ENCODE results near the gene MRPL20. TPM values are rescaled to one million over a fixed set of nuclear protein-coding genes. Genes with fewer than 3 reads are reported as not detected.

The MRPL20 gene
- total and polyA plus RNA-seq, 3 experiments from 2014 or later: 198 to 208 (median 206) TPM

DNA sequence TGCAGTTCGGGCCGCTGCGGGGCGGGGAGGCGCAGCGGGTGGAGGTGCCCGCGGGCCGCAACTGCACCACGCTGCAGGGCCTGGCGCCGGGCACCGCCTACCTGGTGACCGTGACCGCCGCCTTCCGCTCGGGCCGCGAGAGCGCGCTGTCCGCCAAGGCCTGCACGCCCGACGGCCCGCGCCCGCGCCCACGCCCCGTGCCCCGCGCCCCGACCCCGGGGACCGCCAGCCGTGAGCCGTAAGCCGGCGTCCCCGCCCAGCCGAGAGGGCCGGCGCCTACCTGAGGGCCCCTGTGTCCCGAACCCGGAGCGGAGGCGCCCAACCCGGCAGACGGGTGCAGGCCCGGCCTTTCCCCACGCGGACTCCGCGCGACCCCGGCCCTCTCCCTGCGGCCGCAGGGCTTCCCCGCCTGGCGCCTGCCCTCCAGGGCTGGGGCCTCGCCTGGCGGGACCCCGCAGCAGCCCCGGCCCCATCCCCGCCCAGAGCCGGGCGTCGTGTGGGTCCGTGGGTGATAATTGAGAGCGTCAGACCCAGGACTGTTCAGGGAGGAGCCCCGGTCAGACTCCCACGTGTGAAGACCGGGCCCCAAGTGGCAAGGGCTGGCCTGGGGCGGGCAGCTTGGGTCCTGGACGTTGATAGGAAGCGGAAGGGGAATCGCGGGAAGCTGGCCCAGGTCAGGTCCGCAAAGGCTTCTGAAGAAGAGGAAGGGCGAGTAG is 32.6 kb upstream of the MRPL20 start:
- H3K9me3 ChIP-seq (ENCODE audit: low read length): no peaks in the 10 kb centered on the region
- H3K4me1 Mint-ChIP-seq: peaks cover 0 to 11% (median 0%) of the 10 kb centered on the region in 3 donors

DNA sequence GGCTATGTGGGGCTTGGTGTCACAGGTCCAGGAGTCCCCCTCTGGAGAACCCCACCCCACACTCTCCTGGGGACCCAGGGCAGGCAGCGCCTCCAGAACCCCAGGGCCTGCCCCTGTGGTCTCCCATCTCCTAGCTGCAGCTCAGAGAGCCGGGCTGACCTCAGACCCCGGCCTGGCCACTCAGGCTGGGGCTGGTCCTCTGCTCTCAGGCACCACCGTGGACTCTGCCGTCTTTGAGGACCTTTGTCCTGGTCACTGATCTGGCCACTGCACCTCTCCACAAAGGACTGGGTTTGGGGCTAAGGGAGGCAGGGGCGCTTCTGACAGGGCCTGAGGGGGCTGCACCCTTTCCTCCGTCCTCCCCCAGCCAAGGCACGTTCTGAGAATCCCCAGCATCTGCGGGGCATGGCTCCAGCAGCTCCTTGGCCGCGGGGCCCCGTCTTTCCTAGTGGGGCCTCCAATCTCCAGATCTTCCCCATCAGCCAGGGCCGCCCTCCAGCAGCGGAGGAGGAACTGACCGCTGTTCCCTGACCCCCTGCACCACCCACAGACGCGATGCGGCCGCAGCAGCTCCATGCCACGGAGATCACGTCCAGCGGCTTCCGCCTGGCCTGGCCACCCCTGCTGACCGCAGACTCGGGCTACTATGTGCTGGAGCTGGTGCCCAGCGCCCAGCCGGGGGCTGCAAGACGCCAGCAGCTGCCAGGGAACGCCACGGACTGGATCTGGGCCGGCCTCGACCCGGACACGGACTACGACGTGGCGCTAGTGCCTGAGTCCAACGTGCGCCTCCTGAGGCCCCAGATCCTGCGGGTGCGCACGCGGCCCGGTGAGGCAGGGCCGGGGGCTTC is 31.7 kb upstream of the MRPL20 start:
- Histone ChIP-seq H3K4me1 (ENCODE audit: insufficient read depth, low read length) (peaks cover 14% of the 10 kb centered on the region), H3K27me3 (ENCODE audit: insufficient read depth, low read length, poor library complexity, severe bottlenecking) (peaks cover 33% of the 10 kb centered on the region), H3K4me3 (ENCODE audit: low read length) (no peak overlapping the region), H3K36me3 (ENCODE audit: insufficient read depth, low read length) (no peaks in the 10 kb centered on the region), H3K9me3 (ENCODE audit: low read length) (no peaks in the 10 kb centered on the region), H3K27ac (ENCODE audit: low read depth, low read length) (no peak overlapping the region)
- no peak for DNase-seq
- no peak overlapping the region for H3K4me3 Mint-ChIP-seq
- POLR2A ChIA-PET: no interaction called here
- no peaks in the 10 kb centered on the region for H3K36me3 Mint-ChIP-seq
- CTCF ChIA-PET: no interaction called here
- peaks cover 3 to 19% of the 10 kb centered on the region in 2 donors for H3K27me3 Mint-ChIP-seq
- H3K9me3 Mint-ChIP-seq: no peaks in the 10 kb centered on the region
- H3K27ac Mint-ChIP-seq: no peak overlapping the region
- peaks cover 0 to 11% (median 0%) of the 10 kb centered on the region in 3 donors for H3K4me1 Mint-ChIP-seq

More for the DNA sequence above, 32.6 kb upstream of the MRPL20 start:
- CTCF ChIA-PET: interaction anchor here (1.6 kb wide), 1 partner anchor 68 kb away, joined by 6 read pairs; no protein-coding TSS in a partner anchor
- H3K9me3 Mint-ChIP-seq: no peaks in the 10 kb centered on the region
- POLR2A ChIA-PET: no interaction called here
- no peaks in the 10 kb centered on the region for H3K36me3 Mint-ChIP-seq
- H3K27ac Mint-ChIP-seq: no peak overlapping the region
- H3K4me1 ChIP-seq (ENCODE audit: insufficient read depth, low read length): peaks cover 14% of the 10 kb centered on the region
- no peak overlapping the region for H3K27ac ChIP-seq (ENCODE audit: low read depth, low read length)
- no peaks in the 10 kb centered on the region for H3K36me3 ChIP-seq (ENCODE audit: insufficient read depth, low read length)
- DNase-seq: no peak
- H3K4me3 Mint-ChIP-seq: no peak overlapping the region
- H3K27me3 Mint-ChIP-seq: peaks cover 7 to 19% of the 10 kb centered on the region in 2 donors
- H3K4me3 ChIP-seq (ENCODE audit: low read length): no peak overlapping the region
- H3K27me3 ChIP-seq (ENCODE audit: insufficient read depth, low read length, poor library complexity, severe bottlenecking): peaks cover 31% of the 10 kb centered on the region

DNA sequence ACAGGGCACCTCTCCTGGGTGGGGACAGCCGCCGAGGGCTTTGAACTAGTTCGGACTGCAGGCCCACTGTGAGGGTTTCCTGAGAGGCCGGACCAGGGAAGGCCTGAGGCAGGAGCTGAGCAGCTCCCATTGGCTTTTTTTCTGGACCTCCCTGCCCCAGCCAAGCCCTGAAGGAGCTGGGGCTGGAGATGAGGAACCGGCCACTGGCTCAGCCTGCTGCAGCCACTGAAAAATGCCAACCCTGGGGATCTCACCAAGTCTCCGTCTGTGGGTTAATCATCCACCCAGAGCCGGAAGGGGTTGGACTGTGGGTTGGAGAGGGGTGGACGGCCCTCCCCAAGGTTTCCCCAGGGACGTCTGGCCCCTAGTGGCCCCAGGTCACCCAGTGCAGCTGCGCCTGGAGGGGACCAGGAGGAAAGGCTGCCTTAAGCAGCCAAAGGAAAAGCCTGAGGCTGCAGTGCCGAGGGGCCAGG is 30.8 kb upstream of the MRPL20 start:
- H3K4me1 Mint-ChIP-seq: peaks cover 0 to 11% (median 0%) of the 10 kb centered on the region in 3 donors
- no peaks in the 10 kb centered on the region for H3K36me3 ChIP-seq (ENCODE audit: insufficient read depth, low read length)
- H3K27me3 ChIP-seq (ENCODE audit: insufficient read depth, low read length, poor library complexity, severe bottlenecking): peaks cover 33% of the 10 kb centered on the region
- peaks cover 14% of the 10 kb centered on the region for H3K4me1 ChIP-seq (ENCODE audit: insufficient read depth, low read length)
- no peaks in the 10 kb centered on the region for H3K9me3 ChIP-seq (ENCODE audit: low read length)
- H3K9me3 Mint-ChIP-seq: no peaks in the 10 kb centered on the region
- no peak for DNase-seq
- no peak overlapping the region for H3K27ac Mint-ChIP-seq
- H3K4me3 Mint-ChIP-seq: no peak overlapping the region
- peaks cover 6 to 19% of the 10 kb centered on the region in 2 donors for H3K27me3 Mint-ChIP-seq
- POLR2A ChIA-PET: no interaction called here
- no peak overlapping the region for H3K4me3 ChIP-seq (ENCODE audit: low read length)
- H3K36me3 Mint-ChIP-seq: no peaks in the 10 kb centered on the region
- CTCF ChIA-PET: no interaction called here
- H3K27ac ChIP-seq (ENCODE audit: low read depth, low read length): no peak overlapping the region

DNA sequence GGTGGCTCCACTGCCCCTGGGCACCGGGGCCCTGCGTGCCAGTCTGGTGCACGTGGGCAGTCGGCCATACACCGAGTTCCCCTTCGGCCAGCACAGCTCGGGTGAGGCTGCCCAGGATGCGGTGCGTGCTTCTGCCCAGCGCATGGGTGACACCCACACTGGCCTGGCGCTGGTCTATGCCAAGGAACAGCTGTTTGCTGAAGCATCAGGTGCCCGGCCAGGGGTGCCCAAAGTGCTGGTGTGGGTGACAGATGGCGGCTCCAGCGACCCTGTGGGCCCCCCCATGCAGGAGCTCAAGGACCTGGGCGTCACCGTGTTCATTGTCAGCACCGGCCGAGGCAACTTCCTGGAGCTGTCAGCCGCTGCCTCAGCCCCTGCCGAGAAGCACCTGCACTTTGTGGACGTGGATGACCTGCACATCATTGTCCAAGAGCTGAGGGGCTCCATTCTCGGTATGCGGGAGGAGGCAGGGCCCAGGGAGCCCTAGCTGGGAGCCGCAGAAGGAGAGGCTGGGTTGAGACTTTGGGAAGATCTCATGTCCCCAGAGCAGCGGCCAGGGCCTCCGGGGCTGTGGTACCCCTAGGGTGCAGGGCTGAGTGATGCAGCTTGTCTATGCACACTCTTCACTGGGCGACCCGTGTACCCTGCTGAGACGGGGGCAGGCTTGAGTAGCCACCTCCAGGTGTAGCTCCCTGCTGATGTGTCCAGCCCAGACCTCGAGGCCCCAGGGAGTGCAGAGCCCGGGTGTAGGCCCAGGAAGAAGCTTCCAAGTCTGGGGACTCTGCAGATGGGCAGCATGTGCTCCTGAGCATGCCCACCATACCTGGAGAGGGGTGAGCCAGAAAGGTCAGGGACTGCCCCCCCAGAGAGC is 30.2 kb upstream of the MRPL20 start:
- no peak overlapping the region for H3K4me3 ChIP-seq (ENCODE audit: low read length)
- no peak for DNase-seq
- H3K9me3 Mint-ChIP-seq: no peaks in the 10 kb centered on the region
- H3K4me1 ChIP-seq (ENCODE audit: insufficient read depth, low read length): peaks cover 14% of the 10 kb centered on the region
- no peaks in the 10 kb centered on the region for H3K9me3 ChIP-seq (ENCODE audit: low read length)
- H3K27ac Mint-ChIP-seq: no peak overlapping the region
- no peak overlapping the region for H3K4me3 Mint-ChIP-seq
- peaks cover 0 to 11% (median 0%) of the 10 kb centered on the region in 3 donors for H3K4me1 Mint-ChIP-seq
- CTCF ChIA-PET: no interaction called here
- no peak overlapping the region for H3K27ac ChIP-seq (ENCODE audit: low read depth, low read length)
- H3K27me3 Mint-ChIP-seq: peaks cover 6 to 22% of the 10 kb centered on the region in 2 donors
- POLR2A ChIA-PET: no interaction called here
- peaks cover 33% of the 10 kb centered on the region for H3K27me3 ChIP-seq (ENCODE audit: insufficient read depth, low read length, poor library complexity, severe bottlenecking)
- no peaks in the 10 kb centered on the region for H3K36me3 Mint-ChIP-seq
- no peaks in the 10 kb centered on the region for H3K36me3 ChIP-seq (ENCODE audit: insufficient read depth, low read length)

DNA sequence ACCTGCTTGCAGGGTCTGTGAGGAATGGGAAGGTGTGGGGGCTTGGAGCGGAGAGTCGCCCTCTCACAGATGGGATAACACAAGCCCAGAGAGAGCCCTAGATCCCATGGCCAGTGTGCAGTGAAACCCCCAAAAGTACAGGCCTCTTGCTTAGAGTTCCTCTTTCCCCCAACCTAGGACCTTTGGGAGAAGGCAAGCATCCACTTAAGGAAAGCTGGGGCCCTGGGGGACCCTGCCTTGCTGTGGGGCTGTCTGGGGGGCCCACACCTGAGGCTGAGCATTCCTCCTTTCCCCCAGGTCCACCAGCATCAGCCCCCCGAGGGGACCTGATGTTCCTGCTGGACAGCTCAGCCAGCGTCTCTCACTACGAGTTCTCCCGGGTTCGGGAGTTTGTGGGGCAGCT is 29.5 kb upstream of the MRPL20 start:
- Histone ChIP-seq H3K4me1 (ENCODE audit: insufficient read depth, low read length) (peaks cover 14% of the 10 kb centered on the region), H3K9me3 (ENCODE audit: low read length) (no peaks in the 10 kb centered on the region), H3K27ac (ENCODE audit: low read depth, low read length) (no peak overlapping the region), H3K36me3 (ENCODE audit: insufficient read depth, low read length) (no peaks in the 10 kb centered on the region), H3K27me3 (ENCODE audit: insufficient read depth, low read length, poor library complexity, severe bottlenecking) (peaks cover 33% of the 10 kb centered on the region), H3K4me3 (ENCODE audit: low read length) (no peak overlapping the region)
- no peaks in the 10 kb centered on the region for H3K9me3 Mint-ChIP-seq
- no peak overlapping the region for H3K27ac Mint-ChIP-seq
- peaks cover 0 to 11% (median 0%) of the 10 kb centered on the region in 3 donors for H3K4me1 Mint-ChIP-seq
- H3K4me3 Mint-ChIP-seq: peak overlapping the region in 1 of 7 donors; percentile 18
- H3K27me3 Mint-ChIP-seq: peaks cover 6 to 22% of the 10 kb centered on the region in 2 donors
- ChIA-PET POLR2A (no interaction called here), CTCF (no interaction called here)
- no peaks in the 10 kb centered on the region for H3K36me3 Mint-ChIP-seq
- no peak for DNase-seq

DNA sequence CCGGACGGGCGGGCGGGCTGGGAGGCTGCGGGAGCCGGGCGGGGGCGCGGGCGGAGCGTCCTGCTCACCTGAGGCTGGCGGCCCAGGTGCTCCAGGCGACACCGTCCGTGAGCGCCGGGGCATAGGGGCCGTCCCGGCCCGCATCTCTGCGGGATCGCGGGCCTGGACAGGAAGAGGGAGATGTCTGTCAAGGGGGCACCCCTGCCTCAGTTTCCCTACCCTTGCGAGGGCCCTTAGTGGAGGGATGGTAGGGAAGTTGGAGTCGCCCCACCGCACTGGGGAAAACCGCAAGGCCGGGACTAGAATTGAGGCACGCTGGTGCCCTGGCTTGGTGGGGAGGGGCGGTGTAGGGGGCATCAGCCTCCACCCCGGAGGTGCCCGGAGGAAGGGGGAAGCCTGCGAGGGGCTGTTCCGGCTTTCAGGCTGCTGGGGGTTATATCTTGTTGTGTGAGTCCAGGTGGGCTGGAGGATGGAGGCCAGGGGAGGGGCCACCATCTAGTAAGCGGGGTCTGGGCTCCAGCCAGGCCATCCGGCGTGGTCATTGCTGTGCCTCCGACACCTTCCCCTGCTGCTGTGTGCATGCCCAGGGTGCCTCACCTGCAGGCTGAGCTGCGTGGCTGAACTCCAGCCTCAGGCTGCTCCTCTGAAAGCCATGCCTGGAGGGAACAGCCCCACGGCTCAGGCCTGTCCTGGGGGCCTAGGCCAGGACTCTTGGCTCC is 29.0 kb upstream of the MRPL20 start:
- H3K4me3 ChIP-seq (ENCODE audit: low read length): no peak overlapping the region
- no peaks in the 10 kb centered on the region for H3K36me3 Mint-ChIP-seq
- no peak for DNase-seq
- H3K27ac ChIP-seq (ENCODE audit: low read depth, low read length): no peak overlapping the region
- H3K4me1 Mint-ChIP-seq: peaks cover 0 to 11% (median 0%) of the 10 kb centered on the region in 3 donors
- peaks cover 6 to 22% of the 10 kb centered on the region in 2 donors for H3K27me3 Mint-ChIP-seq
- ChIA-PET CTCF (no interaction called here), POLR2A (no interaction called here)
- H3K9me3 Mint-ChIP-seq: no peaks in the 10 kb centered on the region
- H3K27me3 ChIP-seq (ENCODE audit: insufficient read depth, low read length, poor library complexity, severe bottlenecking): peaks cover 33% of the 10 kb centered on the region
- peak overlapping the region in 5 of 7 donors; percentile 20 to 82 (median 45) for H3K4me3 Mint-ChIP-seq
- no peak overlapping the region for H3K27ac Mint-ChIP-seq
- no peaks in the 10 kb centered on the region for H3K36me3 ChIP-seq (ENCODE audit: insufficient read depth, low read length)
- peaks cover 14% of the 10 kb centered on the region for H3K4me1 ChIP-seq (ENCODE audit: insufficient read depth, low read length)
- H3K9me3 ChIP-seq (ENCODE audit: low read length): no peaks in the 10 kb centered on the region

DNA sequence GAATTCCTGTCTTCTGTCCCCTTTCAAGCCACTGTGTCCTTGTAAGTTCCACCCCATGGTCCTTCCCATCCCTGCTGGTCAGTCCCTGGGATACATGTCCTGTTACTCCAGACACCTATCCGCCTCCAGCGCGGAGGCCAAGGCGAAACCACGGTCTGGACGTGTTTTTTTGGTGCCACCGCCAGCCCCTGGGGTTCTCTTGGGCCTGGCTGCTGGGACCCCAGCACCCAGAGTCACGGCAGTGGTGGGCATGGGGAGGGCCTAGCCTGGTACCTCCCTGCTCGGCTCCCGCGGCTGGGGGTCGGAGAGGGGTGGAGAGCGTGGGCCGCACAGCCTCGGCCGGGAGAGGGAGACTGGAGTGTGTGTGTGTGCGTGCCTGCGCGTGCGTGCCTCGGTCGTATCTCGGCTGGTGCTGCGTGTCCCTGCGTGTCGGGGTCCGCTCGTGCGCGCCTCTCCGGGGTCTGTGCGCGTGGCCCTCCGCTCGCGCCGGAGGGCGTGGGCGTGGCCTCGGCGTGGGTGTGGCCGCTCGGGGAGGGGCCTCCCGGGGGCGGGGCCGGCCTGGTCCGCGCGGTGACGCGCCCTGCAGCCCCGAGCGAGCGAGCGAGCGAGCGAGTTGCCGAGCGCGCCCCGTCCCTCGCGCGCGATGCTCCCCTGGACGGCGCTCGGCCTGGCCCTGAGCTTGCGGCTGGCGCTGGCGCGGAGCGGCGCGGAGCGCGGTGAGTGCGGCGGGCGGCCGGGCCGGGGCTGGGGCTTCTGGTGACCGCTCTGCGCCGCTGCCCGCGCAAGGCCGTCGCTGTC is 28.2 kb upstream of the MRPL20 start, which contains the start of gene VWA1:
Gene VWA1, plus strand, starts transcription at position 585 of the 798 bp plus-strand sequence. Its CDS starts 59 bp downstream, at position 644.
- Mint-ChIP-seq H3K9me3 (no peaks in the 10 kb centered on the region), H3K36me3 (no peaks in the 10 kb centered on the region), H3K27me3 (peaks cover 6 to 18% of the 10 kb centered on the region in 2 donors), H3K4me3 (peak within 1 kb of the TSS in 6 of 7 donors; percentile 34 to 82 (median 48)), H3K27ac (peak within 1 kb of the TSS in 1 of 8 donors; percentile 68), H3K4me1 (peaks cover 0 to 8% (median 0%) of the 10 kb centered on the region in 3 donors)
- Histone ChIP-seq H3K9me3 (ENCODE audit: low read length) (no peaks in the 10 kb centered on the region), H3K36me3 (ENCODE audit: insufficient read depth, low read length) (no peaks in the 10 kb centered on the region), H3K27ac (ENCODE audit: low read depth, low read length) (no peak within 1 kb of the TSS), H3K4me1 (ENCODE audit: insufficient read depth, low read length) (peaks cover 8% of the 10 kb centered on the region), H3K27me3 (ENCODE audit: insufficient read depth, low read length, poor library complexity, severe bottlenecking) (peaks cover 33% of the 10 kb centered on the region), H3K4me3 (ENCODE audit: low read length) (peak within 1 kb of the TSS; percentile 22)
- CTCF ChIA-PET: no interaction called here
- POLR2A ChIA-PET: no interaction called here
- DNase-seq: peak; percentile 37 to 65 (median 46)

All from CD8-positive, alpha-beta memory T cell (primary cell).